Breast epithelium (tissue), 4 donors: Measurements from ENCODE around the gene VAX1. TPM values are rescaled to one million over a fixed set of nuclear protein-coding genes. Genes with fewer than 3 reads are reported as not detected.

Experiments
- DNase-seq, 2 donors: peaks; one replicate each; pipeline ENCODE4 v3.0.0-alpha.2; 2019; ENCODE audit warnings: low spot score in 2 of 2
- H3K27ac ChIP-seq, 2 donors: fragments of 200-600 bp; sonication (generic) in 1 of 2; one replicate each; pipeline ENCODE4 v1.5.1; 2016 to 2019; ENCODE audit warnings: mild to moderate bottlenecking in 1 of 2
- H3K27me3 ChIP-seq, 2 donors: fragments of 200-600 bp; sonication (generic) in 1 of 2; one replicate each; pipeline versions ENCODE4 v1.5.1 to v1.6.0; 2017 to 2019; ENCODE audit warnings: control low read depth in 1 of 2, mild to moderate bottlenecking in 1 of 2
- H3K36me3 ChIP-seq: fragments of 200-600 bp; one replicate; pipeline ENCODE4 v1.5.1; 2019
- H3K4me1 ChIP-seq, 2 donors: fragments of 200-600 bp; sonication (generic); one replicate each; pipeline ENCODE4 v1.5.1; 2016 to 2019; ENCODE audit warnings: control low read depth in 1 of 2
- H3K4me3 ChIP-seq, 3 donors: fragments of 200-600 bp; sonication (generic); 1 replicate in 2 of 3; 2 replicates in 1 of 3; pipeline ENCODE4 v1.5.1; 2016 to 2019; ENCODE audit warnings: mild to moderate bottlenecking in 3 of 3, moderate library complexity in 2 of 3
- H3K9me3 ChIP-seq, 2 donors: fragments of 200-600 bp; sonication (generic) in 1 of 2; one replicate each; pipeline ENCODE4 v1.5.1; 2016 to 2019; ENCODE audit warnings: control low read depth in 1 of 2
- CTCF ChIP-seq, 3 donors: fragments of 450-650 bp; IDR thresholded peaks; one replicate each; pipeline ENCODE4 v1.5.1; 2016 to 2017; ENCODE audit warnings: antibody characterized with exemption in 3 of 3, mild to moderate bottlenecking in 3 of 3, moderate library complexity in 3 of 3
- POLR2A ChIP-seq: fragments of 450-650 bp; IDR thresholded peaks from one replicate; pipeline ENCODE4 v1.6.1; 2016; ENCODE audit warnings: antibody characterized with exemption, mild to moderate bottlenecking, moderate library complexity
- POLR2AphosphoS5 ChIP-seq, 3 donors: sonication (generic); formaldehyde crosslinking; IDR thresholded peaks; one replicate each; pipeline ENCODE4 v1.6.1; 2017; ENCODE audit warnings: antibody characterized with exemption in 3 of 3
- intact Hi-C: fragments of 100-400 bp; cut with DNase I; formaldehyde crosslinking; loops from one replicate; pipeline ENCODE4 v1.15.1; 2023; ENCODE audit warnings: low total_unique reads
- total RNA-seq, 3 donors: library from RNA; depleted of rRNA; stranded (reverse); fragments of >200 nt; gene quantifications; one replicate each; pipeline ENCODE4 v1.1.0, GENCODE V29; 2016

Gene VAX1
- total RNA-seq, 3 donors from 2014 or later, result not detected

GRCh38 chr10:117096599-117097201 lies 41.4 kb downstream of the VAX1 start:
- TF ChIP-seq CTCF (IDR thresholded peaks at IDR 0.05), result no peak
- no peak for TF ChIP-seq POLR2A
- no peak for TF ChIP-seq POLR2AphosphoS5 (IDR thresholded peaks at IDR 0.05)
- no peak for DNase-seq
- H3K4me3 ChIP-seq, result no peak overlapping the region
- no peaks in the 10 kb centered on the region for H3K36me3 ChIP-seq
- H3K27ac ChIP-seq, result no peak overlapping the region
- no peaks in the 10 kb centered on the region for H3K27me3 ChIP-seq
- H3K4me1 ChIP-seq, result no peaks in the 10 kb centered on the region
- intact Hi-C loops, result no loop called here
- no peaks in the 10 kb centered on the region for H3K9me3 ChIP-seq

- no peaks in the 10 kb centered on the region for H3K36me3 ChIP-seq
- no peak for DNase-seq
- no peaks in the 10 kb centered on the region for H3K27me3 ChIP-seq
- no peak overlapping the region for H3K4me3 ChIP-seq
- no peaks in the 10 kb centered on the region for H3K9me3 ChIP-seq
- intact Hi-C loops, result no loop called here
- TF ChIP-seq POLR2A (no peak), CTCF (IDR thresholded peaks at IDR 0.05) (no peak), POLR2AphosphoS5 (IDR thresholded peaks at IDR 0.05) (no peak)
- H3K4me1 ChIP-seq, result no peaks in the 10 kb centered on the region
- H3K27ac ChIP-seq, result no peak overlapping the region
These were observed 43.2 kb downstream of the VAX1 start for GRCh38 chr10:117094856-117095255.

GRCh38 chr10:117092386-117092785 lies 45.7 kb downstream of the VAX1 start:
- H3K4me1 ChIP-seq, result no peaks in the 10 kb centered on the region
- intact Hi-C loops, result no loop called here
- H3K27me3 ChIP-seq, result no peaks in the 10 kb centered on the region
- no peaks in the 10 kb centered on the region for H3K36me3 ChIP-seq
- no peak for DNase-seq
- no peaks in the 10 kb centered on the region for H3K9me3 ChIP-seq
- TF ChIP-seq POLR2A (no peak), CTCF (IDR thresholded peaks at IDR 0.05) (no peak), POLR2AphosphoS5 (IDR thresholded peaks at IDR 0.05) (no peak)
- H3K27ac ChIP-seq, result no peak overlapping the region
- H3K4me3 ChIP-seq, result no peak overlapping the region

- Histone ChIP-seq H3K4me1 (no peaks in the 10 kb centered on the region), H3K27me3 (no peaks in the 10 kb centered on the region), H3K36me3 (no peaks in the 10 kb centered on the region), H3K9me3 (no peaks in the 10 kb centered on the region), H3K27ac (no peak overlapping the region), H3K4me3 (no peak overlapping the region)
- intact Hi-C loops, result no loop called here
- TF ChIP-seq POLR2AphosphoS5 (IDR thresholded peaks at IDR 0.05), result no peak
- no peak for TF ChIP-seq CTCF (IDR thresholded peaks at IDR 0.05)
- TF ChIP-seq POLR2A, result no peak
- DNase-seq, result no peak
These were observed 47.2 kb downstream of the VAX1 start for GRCh38 chr10:117090834-117091233.

GRCh38 chr10:117087521-117087920 lies 50.5 kb downstream of the VAX1 start:
- no peaks in the 10 kb centered on the region for H3K9me3 ChIP-seq
- intact Hi-C loops, result no loop called here

More at GRCh38 chr10:117087521-117087920, 50.5 kb downstream of the VAX1 start:
- no peak for TF ChIP-seq POLR2A
- TF ChIP-seq POLR2AphosphoS5 (IDR thresholded peaks at IDR 0.05), result no peak
- no peak for TF ChIP-seq CTCF (IDR thresholded peaks at IDR 0.05)
- H3K36me3 ChIP-seq, result no peaks in the 10 kb centered on the region
- H3K4me3 ChIP-seq, result no peak overlapping the region
- H3K4me1 ChIP-seq, result no peaks in the 10 kb centered on the region
- no peak for DNase-seq
- H3K27ac ChIP-seq, result no peak overlapping the region
- H3K27me3 ChIP-seq, result no peaks in the 10 kb centered on the region
